HepG2 (cell line): ENCODE results near the gene NAXD. TPM values are rescaled to one million over a fixed set of nuclear protein-coding genes. Genes with fewer than 3 reads are reported as not detected.

Source experiments
- AKAP8 ChIP-seq: sonication (generic); formaldehyde crosslinking; IDR thresholded peaks from 2 replicates; pipeline ENCODE4 v1.5.1; 2020; ENCODE audit warnings: mild to moderate bottlenecking, missing genetic modification reagents
- ASH2L ChIP-seq: fragments of 300-600, 200-600 bp; sonication (generic); IDR thresholded peaks from 2 replicates; pipeline ENCODE4 v1.7.0; 2017; ENCODE audit warnings: low read depth, mild to moderate bottlenecking, moderate library complexity, mixed read lengths, low read length; ENCODE audit not compliant: insufficient read length
- CBX2 ChIP-seq, 2 experiments: fragments of 200-600 bp in 1 of 2; sonication (generic); formaldehyde crosslinking in 1 of 2; IDR thresholded peaks; 2 replicates each; pipeline versions ENCODE4 v1.7.0 to v1.8.1; 2018 to 2022; ENCODE audit warnings: low read depth in 2 of 2, low read length in 1 of 2, mild to moderate bottlenecking in 1 of 2, missing genetic modification reagents in 1 of 2
- GLI4 ChIP-seq: sonication (generic); formaldehyde crosslinking; IDR thresholded peaks from 2 replicates; pipeline ENCODE4 v1.5.1; 2020; ENCODE audit warnings: missing genetic modification reagents, mild to moderate bottlenecking, moderate library complexity, borderline replicate concordance
- HHEX ChIP-seq: IDR thresholded peaks from 2 replicates; pipeline ENCODE4 v1.6.1; 2016; ENCODE audit warnings: control low read depth
- HNRNPUL1 ChIP-seq: fragments of 200-400 bp; formaldehyde crosslinking; IDR thresholded peaks from 2 replicates; pipeline ENCODE4 v1.6.1; 2017; ENCODE audit warnings: low read depth, mild to moderate bottlenecking, low read length, moderate library complexity
- NBN ChIP-seq: fragments of 450-650 bp; conservative IDR thresholded peaks from 2 replicates; pipeline ENCODE4 v1.6.1; 2017
- PHF5A ChIP-seq: IDR thresholded peaks from one replicate; pipeline ENCODE4 v1.6.1; 2018; ENCODE audit warnings: low read depth, missing genetic modification reagents; ENCODE audit not compliant: unreplicated experiment
- SAFB2 ChIP-seq: sonication (generic); formaldehyde crosslinking; IDR thresholded peaks from 2 replicates; pipeline ENCODE4 v1.5.1; 2020; ENCODE audit warnings: missing genetic modification reagents, low read depth, mild to moderate bottlenecking, borderline replicate concordance
- SIN3B ChIP-seq: fragments of 150-350 bp; IDR thresholded peaks from 2 replicates; pipeline ENCODE4 v1.6.1; 2014; ENCODE audit warnings: low read length
- SNRNP70 ChIP-seq: fragments of 200-400 bp; formaldehyde crosslinking; IDR thresholded peaks from 2 replicates; pipeline ENCODE4 v1.6.1; 2017; ENCODE audit warnings: mild to moderate bottlenecking, low read depth, low read length, moderate library complexity
- TERF1 ChIP-seq: sonication (generic); formaldehyde crosslinking; IDR thresholded peaks from 2 replicates; pipeline ENCODE4 v1.8.0; 2022; ENCODE audit warnings: mild to moderate bottlenecking, missing genetic modification reagents, moderate library complexity
- TFAP4 ChIP-seq: sonication (generic); IDR thresholded peaks from 2 replicates; pipeline ENCODE4 v1.6.1; 2016; ENCODE audit warnings: low read depth, borderline replicate concordance
- USF2 ChIP-seq, 2 experiments: sonication (generic) in 1 of 2; formaldehyde crosslinking in 1 of 2; IDR thresholded peaks; 2 replicates each; pipeline versions ENCODE4 v1.5.1 to v1.6.1; 2011 to 2020; ENCODE audit warnings: borderline replicate concordance in 1 of 2, low read depth in 1 of 2, low read length in 1 of 2, mild to moderate bottlenecking in 1 of 2, missing genetic modification reagents in 1 of 2, moderate library complexity in 1 of 2
- ZBTB42 ChIP-seq: sonication (generic); formaldehyde crosslinking; IDR thresholded peaks from 2 replicates; pipeline ENCODE4 v1.5.0; 2020; ENCODE audit warnings: mild to moderate bottlenecking, missing genetic modification reagents
- ZNF224 ChIP-seq: sonication (generic); formaldehyde crosslinking; IDR thresholded peaks from 2 replicates; pipeline ENCODE4 v1.5.0; 2020; ENCODE audit warnings: mild to moderate bottlenecking, missing genetic modification reagents
- ZNF281 ChIP-seq: sonication (generic); formaldehyde crosslinking; IDR thresholded peaks from 2 replicates; pipeline ENCODE4 v1.4.0; 2020; ENCODE audit warnings: missing genetic modification reagents, borderline replicate concordance
- ZNF335 ChIP-seq: sonication (generic); formaldehyde crosslinking; IDR thresholded peaks from 2 replicates; pipeline ENCODE4 v1.4.0; 2020; ENCODE audit warnings: missing genetic modification reagents
- ZNF703 ChIP-seq: sonication (generic); formaldehyde crosslinking; IDR thresholded peaks from 2 replicates; pipeline ENCODE4 v1.5.1; 2020; ENCODE audit warnings: missing genetic modification reagents, mild to moderate bottlenecking, moderate library complexity, borderline replicate concordance
- ZNF773 ChIP-seq: sonication (generic); formaldehyde crosslinking; IDR thresholded peaks from 2 replicates; pipeline ENCODE4 v1.4.0; 2020; ENCODE audit warnings: missing genetic modification reagents, borderline replicate concordance
- ZNF788 ChIP-seq: sonication (generic); formaldehyde crosslinking; IDR thresholded peaks from 2 replicates; pipeline ENCODE4 v1.5.0; 2020; ENCODE audit warnings: mild to moderate bottlenecking, missing genetic modification reagents, borderline replicate concordance
- polyA plus RNA-seq, 8 experiments: library from polyadenylated mRNA; depleted of rRNA in 3 of 8; stranded (reverse) in 7 of 8; unstranded in 1 of 8; fragments of >200 nt; fragmentation: Illumina TruSeq in 4 of 8; extraction: Trizol in 4 of 8; gene quantifications; 2 replicates each; pipeline versions ENCODE4 v1.2.1 to v1.2.3, GENCODE V29; 2011 to 2016; ENCODE audit warnings: low read depth in 4 of 8, missing spikeins in 1 of 8, mixed read lengths in 1 of 8; ENCODE audit not compliant: insufficient read depth in 1 of 8
- total RNA-seq, 5 experiments: library from RNA; depleted of rRNA; stranded (reverse); fragments of >200 nt; fragmentation: Illumina TruSeq; extraction: Trizol; gene quantifications; 2 replicates each; pipeline ENCODE4 v1.2.3, GENCODE V29; 2016; ENCODE audit warnings: low read depth in 1 of 5

NAXD gene
- total and polyA plus RNA-seq, 2 of the 13 experiments (the other 11 are each of a cell fraction or from before 2014, with no cell fraction given): 19.0 to 23.2 TPM

GRCh38 chr13:110576736-110577476 lies 38.4 kb upstream of the NAXD start (continued):
- TF ChIP-seq ZNF773 (CRISPR knock-in tag) (no peak), ZNF224 (CRISPR knock-in tag) (no peak), TERF1 (CRISPR knock-in tag) (no peak), ZNF703 (CRISPR knock-in tag) (no peak), SAFB2 (no peak), HHEX (CRISPR knock-in tag) (no peak), ZNF335 (CRISPR knock-in tag) (no peak), HNRNPUL1 (no peak), CBX2 (IDR thresholded peaks at IDR 0.05; ENCODE audit: low read depth, low read length) (no peak), CBX2 (CRISPR knock-in tag; IDR thresholded peaks at IDR 0.05; ENCODE audit: low read depth) (no peak), TFAP4 (0 out of 2 replicates have a peak, but pooled peaks have one; percentile 11), PHF5A (CRISPR knock-in tag) (no peak), ZNF788 (CRISPR knock-in tag) (no peak), SNRNP70 (no peak), ZNF281 (CRISPR knock-in tag) (0 out of 2 replicates have a peak, but pooled peaks have one; percentile 21), ZBTB42 (no peak), SIN3B (no peak), ASH2L (peak; percentile 60), GLI4 (CRISPR knock-in tag) (no peak), NBN (no peak), AKAP8 (CRISPR knock-in tag) (no peak), USF2 (IDR thresholded peaks at IDR 0.05; ENCODE audit: low read depth, low read length) (no peak), USF2 (CRISPR knock-in tag; IDR thresholded peaks at IDR 0.05; ENCODE audit: borderline replicate concordance) (no peak)
